HG02763 (cell line): ENCODE data around the gene SMG6.

Experiments
- ATAC-seq: cut with Tn5 transposase; IDR thresholded peaks from one replicate; pipeline ENCODE4 v1.9.1; 2021; ENCODE audit warnings: mild to moderate bottlenecking, moderate library complexity; ENCODE audit not compliant: unreplicated experiment

Gene SMG6

GRCh38 chr17:2035541-2036488 lies 267.8 kb downstream of the SMG6 start:
- no peak for ATAC-seq

- ATAC-seq, result no peak
These were observed 268.6 kb downstream of the SMG6 start for GRCh38 chr17:2034806-2035540.

GRCh38 chr17:2034157-2034556 lies 269.4 kb downstream of the SMG6 start:
- no peak for ATAC-seq

- no peak for ATAC-seq
These were observed 270.4 kb downstream of the SMG6 start for GRCh38 chr17:2033153-2033552.

- ATAC-seq, result no peak
These were observed 272.8 kb downstream of the SMG6 start for GRCh38 chr17:2030779-2031163.

- ATAC-seq, result peak; percentile 53
These were observed 273.4 kb downstream of the SMG6 start, which contains the start of gene DPH1 for GRCh38 chr17:2029911-2030778. DPH1 (plus strand) TSS chr17:2030153; CDS start chr17:2030170, 17 bp downstream.

GRCh38 chr17:2028737-2029136 lies 274.8 kb downstream of the SMG6 start:
- no peak for ATAC-seq

- no peak for ATAC-seq
These were observed 275.4 kb downstream of the SMG6 start for GRCh38 chr17:2028234-2028614.

- ATAC-seq, result no peak
These were observed 275.9 kb downstream of the SMG6 start for GRCh38 chr17:2027528-2028233.

- ATAC-seq, result no peak
These were observed 277.8 kb downstream of the SMG6 start for GRCh38 chr17:2025622-2026309.

GRCh38 chr17:2025220-2025621 lies 278.4 kb downstream of the SMG6 start, which contains the start of gene RTN4RL1:
RTN4RL1 (minus strand) TSS chr17:2025334; CDS start chr17:2024865, 469 bp downstream.
- no peak for ATAC-seq

- ATAC-seq, result no peak
These were observed 278.9 kb downstream of the SMG6 start for GRCh38 chr17:2024572-2025219.

- ATAC-seq, result no peak
These were observed 279.7 kb downstream of the SMG6 start for GRCh38 chr17:2023692-2024571.

- ATAC-seq, result no peak
These were observed 280.3 kb downstream of the SMG6 start for GRCh38 chr17:2023256-2023655.

- no peak for ATAC-seq
These were observed 280.8 kb downstream of the SMG6 start for GRCh38 chr17:2022647-2023240.

- no peak for ATAC-seq
These were observed 282.9 kb downstream of the SMG6 start for GRCh38 chr17:2020721-2021120.

GRCh38 chr17:2019723-2020122 lies 283.9 kb downstream of the SMG6 start:
- ATAC-seq, result no peak
